ENCODE data around the gene SH3RF2. TPM values are rescaled to one million over a fixed set of nuclear protein-coding genes. Genes with fewer than 3 reads are reported as not detected.
A peak's percentile ranks its signal among the peaks of the same experiment; 100 is the strongest.
"Not testable (repeated sequence)": the region's sequence is repeated elsewhere in the genome, so short reads cannot be mapped to it uniquely, and the experiment has no call there.

The SH3RF2 gene
- total RNA-seq, 2 donors from 2014 or later = 56.2 to 179 TPM

DNA sequence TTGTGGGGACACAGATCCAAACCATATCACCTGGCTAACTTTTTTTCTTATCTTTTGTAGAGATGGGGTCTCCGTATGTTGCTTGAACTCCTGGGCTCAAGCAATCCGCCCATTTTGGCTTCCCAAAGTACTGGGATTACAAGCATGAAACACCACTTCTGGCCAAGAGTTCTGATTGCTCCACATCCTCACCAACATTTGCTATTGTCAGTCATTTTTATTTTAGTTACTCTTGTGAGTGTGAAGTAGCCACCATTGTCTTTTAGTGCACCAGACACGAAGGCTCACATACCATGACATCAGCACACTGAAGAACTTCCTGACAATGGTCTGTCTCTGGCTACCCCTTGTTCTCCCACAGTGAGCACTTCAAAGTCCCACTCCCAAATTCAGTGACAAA is 151.7 kb downstream of the SH3RF2 start:
- ATAC-seq (no peak), DNase-seq (no peak)
- intact Hi-C loops (cut with DNase I) = no loop called here

DNA sequence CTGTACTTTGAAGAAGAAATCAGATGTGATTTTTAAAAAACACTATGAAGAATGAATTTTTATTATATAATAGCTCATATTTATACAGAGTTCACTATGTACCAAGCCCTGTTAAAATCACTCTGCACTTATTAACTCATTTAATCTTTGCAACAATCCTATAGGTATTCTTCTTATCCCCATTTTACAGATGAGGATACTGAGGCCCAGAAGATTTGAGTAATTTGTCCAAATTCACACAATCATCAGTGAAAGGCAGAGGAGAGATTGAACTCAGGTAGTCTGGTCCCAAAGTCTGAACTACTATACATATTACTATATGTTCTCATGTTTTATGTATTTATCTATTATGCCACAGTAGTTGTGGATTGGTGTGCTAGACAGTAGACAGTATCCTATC is 152.9 kb downstream of the SH3RF2 start:
- ATAC-seq = no peak
- intact Hi-C loops (cut with DNase I) = no loop called here
- no peak for DNase-seq

DNA sequence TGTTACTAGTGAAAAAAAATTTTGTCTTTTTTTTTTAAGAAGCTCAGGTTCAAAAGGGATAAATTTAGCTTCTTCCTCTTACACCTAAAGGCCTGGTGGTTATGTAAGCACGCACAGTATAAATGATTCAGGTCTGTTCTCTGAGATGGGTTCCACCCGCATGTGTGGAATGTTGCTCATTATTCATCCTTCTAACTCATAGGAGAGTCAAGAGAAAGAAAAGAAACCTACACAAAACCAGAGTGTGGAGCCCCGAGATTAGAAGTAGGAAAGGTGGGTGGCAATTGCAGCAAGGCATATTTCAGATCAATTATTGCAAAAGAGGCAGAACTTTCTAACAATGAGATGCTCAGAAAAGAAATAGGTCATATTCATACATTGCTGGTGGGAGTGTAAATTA is 155.5 kb downstream of the SH3RF2 start:
- no peak for ATAC-seq
- DNase-seq = no peak
- intact Hi-C loops (cut with DNase I) = no loop called here

DNA sequence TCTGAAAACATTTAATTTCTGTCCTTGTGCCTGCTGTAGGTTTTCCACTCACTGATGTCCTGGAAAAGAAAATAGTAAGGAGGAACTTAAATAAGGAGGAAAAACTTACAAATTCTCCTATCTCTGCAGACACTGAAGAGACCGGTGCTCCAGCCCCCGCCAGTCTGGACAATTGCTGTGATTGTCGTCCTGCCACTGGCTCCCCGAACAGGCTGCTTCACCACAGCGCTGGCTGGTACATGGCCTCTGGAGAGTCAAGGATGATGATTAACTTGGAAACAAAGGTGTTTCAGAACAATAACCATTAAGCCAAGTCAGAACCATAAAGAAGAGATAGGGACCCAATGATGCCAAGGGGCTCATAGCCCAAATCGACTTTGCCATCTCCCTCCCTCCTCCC is 161.7 kb downstream of the SH3RF2 start:
- DNase-seq (no peak), ATAC-seq (no peak)
- intact Hi-C loops (cut with DNase I) = no loop called here

DNA sequence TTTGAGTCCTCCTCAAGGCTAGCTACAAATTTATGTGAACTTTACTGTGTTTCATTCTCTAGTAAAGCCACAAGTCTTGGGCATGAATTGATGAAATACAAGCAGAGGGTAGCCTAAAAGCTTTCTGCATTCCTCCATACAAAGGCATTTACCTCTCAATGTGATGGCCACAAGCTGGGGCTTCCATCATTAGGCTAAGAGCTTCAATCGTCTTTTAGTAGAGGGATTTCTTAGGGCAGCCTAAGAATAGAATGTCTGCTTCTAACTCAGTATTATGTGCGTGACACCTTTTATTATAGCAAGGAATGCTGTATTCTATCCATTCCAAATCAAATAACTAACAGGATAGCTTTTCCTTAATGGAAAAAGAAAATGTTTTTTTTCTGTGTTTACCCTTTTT is 165.3 kb downstream of the SH3RF2 start:
- intact Hi-C loops (cut with DNase I) = no loop called here
- DNase-seq (no peak), ATAC-seq (no peak)

DNA sequence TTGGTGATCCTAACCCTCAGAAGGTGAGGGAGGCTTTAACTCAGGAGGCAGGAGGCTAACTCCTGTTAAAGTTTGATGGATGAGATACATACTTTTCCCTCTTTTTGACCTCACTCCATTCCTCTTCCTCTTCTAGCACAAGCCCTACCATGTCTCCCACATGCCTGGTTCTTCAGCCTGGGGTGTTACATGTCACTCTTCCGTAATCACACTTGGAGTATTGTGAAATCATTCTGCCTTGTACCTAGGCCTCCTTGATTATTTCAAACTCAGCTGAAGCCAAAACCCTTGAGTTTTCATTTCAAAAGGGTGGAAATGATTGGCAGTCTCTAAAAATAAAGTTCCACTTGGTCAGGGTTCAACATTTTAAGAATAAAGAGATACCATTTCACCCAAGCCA is 167.2 kb downstream of the SH3RF2 start:
- ATAC-seq = peak; percentile 85 to 94
- no peak for DNase-seq
- intact Hi-C loops (cut with DNase I) = no loop called here

DNA sequence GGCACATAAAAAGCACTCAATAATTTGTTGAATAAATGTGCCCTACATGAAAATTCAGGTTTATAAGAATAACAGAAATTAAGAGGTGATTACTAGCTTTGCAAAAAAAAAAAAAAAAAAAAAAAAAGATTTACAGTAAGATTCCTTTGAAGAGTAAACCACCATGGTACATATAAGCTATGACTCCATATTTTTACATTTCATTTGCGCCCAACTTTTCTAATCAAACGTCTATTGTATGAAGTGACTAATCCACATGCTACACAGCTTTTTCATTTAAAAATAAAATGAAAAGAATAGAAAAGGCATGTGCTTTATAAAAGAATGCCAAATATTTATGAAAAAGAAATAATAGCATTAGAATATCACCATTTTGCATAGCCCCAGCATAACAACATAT is 169.1 kb downstream of the SH3RF2 start, which contains the start of gene PLAC8L1:
PLAC8L1 (minus strand) TSS at position 101 of the 400 bp plus-strand sequence. CDS start 1,266 bp downstream, outside the sequence.
- intact Hi-C loops (cut with DNase I) = no loop called here
- DNase-seq = no peak
- ATAC-seq = no peak

DNA sequence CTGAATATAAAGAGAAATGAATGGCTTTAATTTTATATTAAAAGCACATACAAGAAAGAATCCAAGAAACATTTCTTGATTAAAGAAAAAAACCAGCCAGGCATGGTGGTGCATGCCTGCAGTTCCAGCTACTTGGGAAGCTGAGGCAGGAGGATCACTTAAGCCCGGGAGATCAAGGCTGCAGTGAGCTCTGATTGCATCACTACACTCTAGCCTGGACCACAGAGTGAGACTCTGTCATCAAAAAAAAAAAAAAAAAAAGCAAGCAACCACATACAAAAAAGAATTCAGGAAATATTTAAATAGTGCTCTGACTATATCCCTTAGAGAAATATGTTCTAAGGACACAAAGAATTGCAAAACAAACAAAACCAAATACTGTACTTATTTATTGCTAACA is 171.5 kb downstream of the SH3RF2 start:
- intact Hi-C loops (cut with DNase I) = no loop called here
- no peak for DNase-seq

DNA sequence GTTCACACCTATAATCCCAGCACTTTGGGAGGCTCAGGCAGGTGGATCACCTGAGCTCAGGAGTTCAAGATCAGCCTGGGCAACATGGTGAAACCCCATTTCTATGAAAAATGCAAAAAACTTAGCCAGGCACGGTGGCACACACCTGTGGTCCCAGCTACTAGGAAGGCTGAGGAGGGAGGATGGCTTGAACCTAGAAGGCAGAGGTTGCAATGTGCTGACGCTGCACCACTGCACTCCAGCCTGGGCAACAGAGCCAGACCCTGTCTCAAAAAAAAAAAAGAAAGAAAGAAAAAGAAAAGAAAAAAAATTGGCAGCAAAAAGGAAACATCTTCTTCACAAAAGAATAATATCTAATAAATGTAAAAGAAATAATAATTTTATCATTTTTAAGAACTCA is 172.5 kb downstream of the SH3RF2 start:
- intact Hi-C loops (cut with DNase I); ATAC-seq; DNase-seq: not testable (repeated sequence)

More for the DNA sequence above, 171.5 kb downstream of the SH3RF2 start:
- no peak for ATAC-seq

DNA sequence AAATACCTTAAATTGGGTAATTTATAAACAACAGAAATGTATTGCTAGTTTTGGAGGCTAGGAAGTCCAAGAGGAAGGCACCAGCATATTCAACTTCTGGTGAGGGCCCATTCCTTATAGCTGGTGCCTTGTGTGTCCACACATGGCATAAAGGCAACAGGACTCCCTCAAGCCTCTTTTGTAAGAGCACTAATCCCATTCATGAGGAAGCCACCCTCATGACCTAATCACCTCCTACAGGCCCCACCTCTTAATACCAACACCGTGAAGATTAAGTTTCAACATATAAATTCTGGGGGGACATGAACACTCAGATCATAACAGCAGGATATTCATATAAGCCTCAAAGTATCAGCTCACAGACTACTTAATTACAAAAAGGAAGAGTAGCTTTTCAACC is 173.0 kb downstream of the SH3RF2 start:
- intact Hi-C loops (cut with DNase I) = no loop called here
- no peak for ATAC-seq
- no peak for DNase-seq

DNA sequence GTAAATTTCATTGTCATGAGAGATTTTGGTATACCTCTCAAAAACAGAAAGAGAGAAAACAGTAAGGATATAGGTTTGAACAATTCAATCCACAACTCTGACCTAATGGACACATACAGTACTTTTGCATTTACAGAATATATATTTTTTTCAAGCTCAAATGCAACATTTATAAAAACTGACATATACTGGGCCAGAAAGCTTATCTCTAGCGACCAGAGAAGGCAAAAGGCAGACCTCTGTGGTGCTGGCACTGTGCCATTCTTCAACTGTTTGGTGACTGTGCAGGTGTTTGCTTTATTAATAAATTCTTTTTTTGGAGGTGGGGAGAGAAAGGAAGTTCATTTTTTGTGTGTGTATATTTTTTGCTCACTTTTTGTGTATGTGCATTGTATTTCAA is 175.0 kb downstream of the SH3RF2 start:
- no peak for ATAC-seq
- intact Hi-C loops (cut with DNase I) = no loop called here
- DNase-seq = no peak

DNA sequence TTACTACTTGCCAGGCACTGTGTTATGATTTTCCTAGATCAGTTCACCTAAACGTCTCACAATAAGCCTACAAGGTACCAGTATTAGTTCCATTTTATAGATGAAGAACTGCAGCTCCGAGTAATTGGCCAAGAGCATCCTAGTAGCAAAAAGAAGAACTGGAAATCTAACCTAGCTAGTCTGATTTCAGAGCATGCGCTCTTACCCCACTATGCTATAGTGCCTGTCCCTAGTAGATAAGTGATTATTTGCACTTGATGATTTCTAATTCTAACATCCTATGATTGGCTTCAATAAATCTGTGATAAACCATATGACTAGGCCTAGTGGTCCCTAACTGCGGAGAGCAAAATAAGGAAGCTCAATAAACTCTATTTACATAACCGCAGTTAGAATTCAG is 176.1 kb downstream of the SH3RF2 start:
- intact Hi-C loops (cut with DNase I) = no loop called here
- no peak for DNase-seq
- ATAC-seq = no peak

Other genes with a start within 250 kb of the SH3RF2 start
- gene PRELID2, start 101.2 kb upstream of the SH3RF2 start, total RNA-seq = 10 to 100 TPM; 21.1 to 23.1 TPM
- gene GRXCR2, start 63.6 kb upstream of the SH3RF2 start, total RNA-seq = 1 to 10 TPM in 1 of 2 donors, under 1 TPM in 1; 0.60 to 1.9 TPM
- under 1 TPM in 1 of 2 donors, not detected in 1; 0.62 TPM for gene PLAC8L1, start 169.0 kb downstream of the SH3RF2 start, total RNA-seq
- gene LARS1, start 246.1 kb downstream of the SH3RF2 start, total RNA-seq = 100 to 1,000 TPM in 1 of 2 donors, 10 to 100 TPM in 1; 76.4 to 106 TPM